Measurements from ENCODE around the gene INPP5E.
A peak's percentile ranks its signal among the peaks of the same experiment; 100 is the strongest.

INPP5E gene

DNA sequence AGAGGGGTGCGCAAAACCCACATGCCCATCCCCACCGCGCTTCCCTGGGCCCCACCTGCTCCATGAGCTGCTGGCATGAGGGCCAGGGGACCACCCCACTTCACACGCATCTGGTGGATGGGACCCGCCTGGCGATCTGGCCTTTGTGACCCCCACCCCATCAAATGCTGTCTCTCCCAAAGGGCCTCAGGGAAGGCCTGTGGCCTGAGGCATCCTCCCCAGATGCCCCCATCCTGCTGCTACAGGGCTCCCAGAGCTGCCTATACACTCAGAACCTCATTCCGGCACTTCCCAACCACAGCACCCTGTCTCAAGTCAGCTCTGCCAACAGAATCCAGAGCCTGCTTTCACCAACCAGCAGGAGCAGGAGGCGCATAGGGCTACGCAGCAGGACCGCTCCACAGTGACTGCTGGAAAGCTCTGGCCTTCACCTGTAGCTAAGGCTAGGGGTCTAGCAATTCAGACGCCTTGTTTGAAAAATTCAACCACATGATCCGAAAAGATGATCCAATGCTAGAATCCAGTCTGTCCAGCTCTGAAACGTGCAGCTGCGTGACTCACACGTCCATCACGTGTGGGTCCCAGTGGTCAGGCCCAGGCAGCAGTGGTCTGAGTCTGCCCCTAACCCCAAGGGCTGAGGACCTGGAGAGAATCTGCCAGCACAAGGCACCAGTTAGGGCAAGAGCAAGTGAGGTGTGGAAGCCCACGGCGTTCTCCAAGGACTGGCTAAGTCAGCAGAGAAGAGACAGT, 38.3 kb downstream of the INPP5E start:
- DNase-seq: no peak

DNA sequence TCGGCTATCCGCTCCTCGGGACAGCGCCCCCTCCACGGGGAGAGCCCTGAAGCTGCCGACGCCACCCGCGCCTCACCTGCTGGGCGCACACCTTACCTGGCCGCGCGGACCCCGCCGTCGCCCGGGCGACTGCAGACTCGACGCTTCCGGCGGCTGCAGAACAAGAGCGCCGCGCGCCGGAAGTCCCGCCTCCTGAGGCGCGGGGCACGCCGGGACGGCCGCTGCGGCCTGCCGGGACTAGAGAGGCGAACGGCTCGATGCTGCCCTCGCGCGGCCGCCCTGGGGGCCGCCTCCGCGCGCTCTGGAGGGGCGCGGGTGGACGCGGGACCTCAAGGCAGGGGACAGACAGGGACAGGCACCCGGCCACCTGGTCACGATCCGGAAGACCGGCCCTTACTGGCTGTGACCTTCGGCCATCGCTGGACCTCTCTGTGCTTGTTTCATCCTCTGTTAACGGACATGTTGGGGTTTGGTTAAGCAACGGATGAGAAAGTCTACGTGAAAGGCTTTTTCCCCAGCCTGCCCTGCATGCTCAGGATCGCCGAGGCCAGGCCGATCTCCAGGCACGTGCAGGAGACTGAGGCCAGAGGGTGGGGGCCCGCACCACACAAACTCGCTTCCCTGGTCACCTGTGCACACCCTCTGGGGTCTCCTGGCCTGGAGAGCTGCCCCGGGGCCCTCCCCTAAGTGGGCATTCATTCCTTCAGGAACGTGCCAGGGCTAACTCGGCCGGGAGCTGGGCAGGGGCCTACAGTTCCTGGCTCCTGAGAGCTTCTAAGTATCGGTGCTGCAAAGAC, 39.4 kb downstream of the INPP5E start, which contains the start of gene SNAPC4:
SNAPC4 (minus strand) TSS at position 133 of the 797 bp plus-strand sequence. CDS start 1,742 bp downstream, outside the sequence.
- peak; percentile 82 for DNase-seq

DNA sequence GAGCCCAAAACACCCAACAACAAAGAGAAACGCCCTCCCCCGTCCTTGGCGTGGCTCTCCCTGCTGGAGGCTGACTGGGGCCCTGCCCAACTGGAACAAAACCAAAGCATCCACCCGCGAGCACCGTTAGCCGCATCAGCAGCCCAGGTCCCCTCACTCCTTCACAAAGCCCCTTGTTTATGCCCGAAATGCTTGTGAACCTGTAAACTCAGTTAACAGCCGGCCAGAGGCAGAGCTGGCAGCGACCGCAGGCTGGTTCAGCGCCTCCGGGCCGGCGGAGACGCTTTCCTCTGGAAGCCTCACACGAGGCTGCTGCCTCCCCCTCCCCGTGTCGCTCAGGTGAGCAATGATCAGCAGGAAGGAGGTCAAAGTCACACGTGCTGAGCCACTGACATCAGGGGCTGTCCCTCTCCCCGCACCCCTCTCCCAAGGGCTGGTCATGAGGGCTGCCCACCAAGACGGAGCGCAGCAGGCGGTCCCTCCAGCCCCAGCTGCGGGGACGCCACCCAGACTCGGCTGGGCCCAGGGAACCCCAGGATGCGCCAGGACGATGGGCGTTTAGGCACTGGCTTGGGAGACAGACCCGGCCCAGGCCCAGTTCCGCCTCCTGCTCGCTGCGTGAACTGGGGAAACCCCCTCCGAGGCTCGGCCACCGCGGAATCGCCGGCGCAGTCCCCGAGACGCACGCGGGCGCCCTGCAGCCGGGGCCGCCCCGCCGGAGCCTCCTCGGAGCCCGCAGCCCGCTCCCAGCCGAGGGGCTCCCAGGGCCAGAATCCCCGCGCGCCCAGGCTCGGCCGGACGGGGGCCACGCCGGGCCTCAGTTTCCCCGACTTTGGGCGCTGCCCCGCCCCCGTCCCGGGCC, 40.2 kb downstream of the INPP5E start:
- DNase-seq: no peak

DNA sequence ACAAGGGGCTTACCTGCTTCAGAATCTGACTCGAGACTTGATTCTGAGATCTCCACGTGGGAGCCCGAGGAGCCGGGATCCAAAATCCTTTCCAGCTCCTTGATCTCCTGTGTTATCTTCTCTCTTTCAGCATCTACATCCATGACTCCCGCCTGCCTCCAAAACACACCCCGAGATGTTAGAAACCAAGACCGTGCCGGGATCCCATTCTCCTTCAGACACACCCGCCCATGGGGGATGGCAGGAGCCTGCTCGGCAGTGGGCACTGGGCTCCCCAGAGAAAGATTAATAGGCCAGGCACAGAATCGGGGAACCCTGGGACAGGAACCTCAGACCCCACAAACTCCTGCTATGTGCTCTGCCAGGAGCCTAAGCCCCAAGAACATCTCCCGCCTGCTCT, 41.4 kb downstream of the INPP5E start:
- no peak for DNase-seq

DNA sequence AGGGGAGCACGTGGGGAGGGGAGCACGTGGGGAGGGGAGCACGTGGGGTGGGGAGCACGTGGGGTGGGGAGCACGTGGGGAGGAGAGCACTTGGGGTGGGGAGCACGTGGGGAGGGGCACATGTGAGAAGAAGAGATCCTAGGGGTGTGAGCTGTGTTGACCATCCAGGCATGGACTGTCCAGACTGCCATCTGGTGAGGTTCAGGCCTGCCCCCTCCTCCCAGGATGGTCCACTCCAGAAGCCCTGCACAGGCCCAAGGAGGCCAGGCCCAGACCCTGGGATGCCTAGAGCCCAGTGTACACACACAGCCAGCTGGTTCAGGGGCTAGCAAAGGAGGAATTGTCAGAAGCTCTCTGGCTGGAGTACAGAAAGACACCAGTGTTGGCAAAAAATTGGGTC, 42.0 kb downstream of the INPP5E start:
- no peak for DNase-seq

DNA sequence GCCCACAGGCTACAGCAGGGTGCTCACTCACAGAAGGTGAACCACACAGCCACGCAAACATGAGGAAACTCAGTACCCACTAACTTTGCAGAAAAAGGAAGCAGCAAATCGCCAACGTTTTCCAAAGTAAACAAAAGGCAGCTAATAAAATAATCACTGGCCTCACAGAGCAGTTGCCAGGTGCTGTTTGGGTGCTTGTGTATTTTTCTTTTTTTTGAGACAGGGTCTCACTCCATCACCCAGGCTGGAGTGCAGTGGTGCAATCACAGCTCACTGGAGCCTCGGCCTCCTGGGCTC, 43.5 kb downstream of the INPP5E start:
- DNase-seq: no peak

DNA sequence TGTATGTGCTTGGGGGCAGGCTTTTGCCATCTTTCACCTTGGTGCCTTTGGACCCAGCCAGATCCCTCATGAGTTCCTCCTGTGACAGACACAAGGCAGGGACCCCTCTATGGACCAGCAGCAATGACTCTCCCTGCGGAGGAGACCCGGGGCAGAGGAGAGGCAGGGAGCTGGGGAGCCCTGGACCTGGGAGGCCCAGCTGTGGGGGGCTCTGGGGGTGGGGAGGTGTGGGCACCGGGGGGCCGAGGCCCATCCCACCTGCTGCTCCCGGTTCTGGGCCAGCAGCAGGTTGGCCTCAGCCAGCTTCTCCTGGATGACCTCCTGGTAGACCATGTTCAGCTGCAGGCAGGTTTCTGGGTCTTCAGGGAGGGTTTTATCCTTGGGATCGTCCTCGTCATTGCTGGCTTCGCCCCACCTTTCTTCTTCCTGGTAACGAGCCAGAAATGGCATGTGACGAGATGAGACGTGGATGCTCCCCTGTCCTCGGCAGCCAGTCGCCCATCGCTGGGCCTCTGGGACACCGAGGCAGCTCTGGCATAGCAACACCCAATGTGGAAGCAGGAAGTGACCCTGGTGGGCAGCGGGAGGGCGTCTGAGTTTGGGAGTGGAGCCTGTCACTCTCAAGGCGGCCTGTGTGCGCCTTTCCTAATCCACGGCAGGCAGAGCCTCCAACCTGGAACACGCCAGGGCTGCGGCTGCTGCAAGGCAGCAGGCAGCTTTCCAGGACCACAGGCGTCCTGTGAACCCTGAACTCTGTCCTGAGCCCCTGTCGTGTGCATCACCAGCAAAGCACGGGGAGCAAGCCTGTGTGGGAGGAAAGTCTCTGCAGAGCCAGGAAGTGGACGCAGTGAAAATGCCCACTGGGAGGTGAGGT, 44.1 kb downstream of the INPP5E start:
- DNase-seq: no peak

DNA sequence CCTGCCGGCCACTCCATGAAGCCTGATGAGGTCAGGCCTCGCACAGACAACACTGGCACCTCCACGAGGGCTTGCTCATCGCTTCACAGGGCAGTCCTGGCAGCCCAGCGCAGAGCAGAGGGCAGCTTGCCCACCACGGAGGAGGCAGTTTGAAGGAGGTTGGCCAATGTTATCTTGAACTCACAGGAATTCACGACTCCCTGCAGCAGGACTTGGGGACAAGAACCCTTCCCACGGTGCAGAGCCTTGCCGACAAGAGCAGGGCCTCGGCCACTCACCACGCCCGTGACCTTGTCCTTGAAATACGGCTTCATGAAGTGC, 44.7 kb downstream of the INPP5E start:
- no peak for DNase-seq

DNA sequence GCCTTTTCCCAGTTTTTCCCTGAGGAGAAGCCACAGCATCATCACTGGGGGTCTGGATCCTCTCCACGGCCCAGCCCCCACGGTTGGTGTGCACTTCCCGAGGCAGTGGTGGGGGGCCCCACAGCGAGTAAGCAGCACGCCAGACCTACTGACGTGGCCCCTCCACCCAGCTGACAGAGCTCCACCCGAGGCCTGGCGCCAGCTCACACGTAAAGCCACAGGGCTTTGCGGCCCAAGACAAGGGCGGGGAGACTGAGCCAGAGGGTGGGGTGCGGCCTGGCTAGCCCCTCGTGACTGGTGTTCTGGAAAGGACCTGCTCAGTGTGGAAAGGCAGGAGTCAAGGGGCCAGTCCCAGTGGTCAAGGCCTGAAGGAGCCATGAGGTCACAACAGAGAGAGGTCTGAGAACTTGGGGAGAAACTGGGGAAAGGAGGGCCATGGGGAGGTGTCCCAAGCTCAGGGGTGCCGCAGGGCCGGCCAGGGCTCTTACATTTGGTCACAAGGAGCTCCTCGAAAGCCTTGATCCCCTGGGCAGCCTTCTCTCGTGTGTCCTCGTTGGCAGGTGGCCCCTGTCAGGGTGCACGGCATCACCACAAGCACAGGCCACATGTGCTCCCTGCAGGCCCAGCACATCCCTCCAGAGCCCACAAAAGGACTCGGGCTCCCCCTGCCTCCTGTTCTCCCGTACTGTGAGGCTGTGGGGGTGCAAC, 45.2 kb downstream of the INPP5E start:
- no peak for DNase-seq

DNA sequence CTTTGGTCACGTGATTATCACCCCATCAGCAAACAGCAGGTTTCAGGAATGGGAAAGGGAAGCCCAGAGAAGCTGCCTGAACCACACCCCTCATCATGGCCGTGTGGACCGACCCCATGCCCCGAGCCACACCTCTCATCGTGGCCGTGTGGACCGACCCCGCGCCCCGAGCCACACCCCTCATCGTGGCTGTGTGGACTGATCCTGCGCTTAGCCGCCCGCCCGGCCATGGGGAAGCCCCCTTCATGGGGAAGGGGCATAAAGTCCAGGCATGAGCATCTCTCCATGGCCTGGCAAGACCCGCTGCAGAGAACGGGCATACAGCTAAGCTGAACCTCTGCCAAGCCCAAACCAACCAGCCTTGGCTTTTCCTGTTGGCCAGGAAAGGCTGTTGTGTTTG, 46.1 kb downstream of the INPP5E start:
- DNase-seq: no peak

DNA sequence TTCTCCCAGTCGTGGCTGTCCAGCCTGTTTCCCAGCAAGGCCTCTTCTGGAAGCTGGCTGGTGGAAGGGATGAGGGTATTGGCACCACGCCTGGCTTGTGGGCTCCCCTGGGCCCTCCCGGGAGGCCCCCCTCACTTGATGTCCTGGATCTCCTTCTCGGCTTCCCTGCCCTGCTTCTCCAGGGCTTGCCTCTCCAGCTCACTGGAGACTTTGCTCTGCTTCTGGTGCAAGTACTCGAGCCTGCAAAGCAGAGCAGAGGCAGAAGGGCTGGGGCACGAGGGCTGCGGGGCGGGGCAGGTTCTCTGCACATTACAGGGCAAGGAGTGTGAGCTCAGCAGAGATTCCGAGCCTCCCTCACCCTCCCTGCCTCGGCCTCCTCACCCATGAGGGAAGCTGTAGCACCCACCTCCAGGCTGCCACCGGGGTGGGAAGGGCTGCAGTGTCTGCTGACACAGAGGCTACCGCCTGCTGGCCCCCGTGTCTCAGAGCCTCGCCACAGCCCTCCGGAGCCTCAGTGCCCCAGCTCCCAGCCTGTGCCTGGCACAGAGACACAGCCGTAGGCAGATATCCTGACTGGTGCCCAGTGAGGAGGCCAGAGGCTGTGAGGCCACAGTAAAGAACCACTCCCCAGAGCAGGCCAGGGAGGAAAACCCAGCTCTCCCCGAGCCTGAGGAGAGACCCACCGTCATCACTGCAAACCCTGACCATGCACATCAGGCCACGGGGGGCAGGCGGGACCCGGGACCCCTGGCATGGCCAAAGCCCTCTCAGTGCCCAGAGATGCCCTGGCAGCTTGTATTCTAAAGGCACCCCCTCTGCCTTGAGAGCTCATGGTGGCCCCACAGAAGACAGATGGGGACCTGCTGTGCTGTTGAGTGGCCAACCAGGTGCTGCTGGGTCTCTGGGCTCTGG, 46.9 kb downstream of the INPP5E start:
- no peak for DNase-seq

DNA sequence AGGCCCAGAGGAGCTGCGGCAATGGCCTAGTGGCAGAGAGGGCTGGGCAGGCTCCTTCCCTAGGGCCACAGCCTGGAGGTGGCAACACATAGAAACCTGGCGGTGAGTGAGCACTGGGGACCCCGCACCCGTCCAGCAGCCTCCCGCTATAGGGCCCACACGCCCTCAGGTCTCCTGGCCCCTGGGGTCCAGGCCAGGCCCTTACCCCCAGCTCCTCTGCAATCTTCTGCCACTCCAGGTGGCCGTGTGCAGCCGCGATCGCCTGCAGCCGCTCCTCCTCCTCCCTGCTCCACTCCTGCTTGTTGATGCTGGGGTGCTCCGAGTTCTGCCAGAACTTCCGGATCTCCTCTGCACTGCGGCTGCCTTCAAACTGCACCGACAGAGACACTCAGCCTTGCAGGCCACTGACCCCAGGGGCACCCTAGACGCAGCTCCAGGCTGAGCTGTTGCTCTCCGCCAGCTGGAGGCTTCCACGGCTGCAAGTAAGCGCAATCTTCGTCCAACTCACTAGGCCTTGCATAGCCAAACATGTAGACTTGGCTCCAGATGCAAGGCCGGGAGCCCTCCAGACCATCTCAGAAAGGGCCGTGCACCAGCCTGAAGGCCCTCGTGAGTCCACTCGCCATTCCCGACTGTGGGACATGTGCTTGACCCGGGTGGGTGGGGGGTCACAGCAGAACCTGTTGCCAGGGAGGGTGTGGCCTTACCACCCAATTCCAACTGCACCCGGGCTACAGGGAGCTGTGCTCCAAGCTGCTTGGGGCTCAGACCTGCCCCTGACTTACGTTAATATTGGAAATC, 47.7 kb downstream of the INPP5E start:
- DNase-seq: no peak

DNA sequence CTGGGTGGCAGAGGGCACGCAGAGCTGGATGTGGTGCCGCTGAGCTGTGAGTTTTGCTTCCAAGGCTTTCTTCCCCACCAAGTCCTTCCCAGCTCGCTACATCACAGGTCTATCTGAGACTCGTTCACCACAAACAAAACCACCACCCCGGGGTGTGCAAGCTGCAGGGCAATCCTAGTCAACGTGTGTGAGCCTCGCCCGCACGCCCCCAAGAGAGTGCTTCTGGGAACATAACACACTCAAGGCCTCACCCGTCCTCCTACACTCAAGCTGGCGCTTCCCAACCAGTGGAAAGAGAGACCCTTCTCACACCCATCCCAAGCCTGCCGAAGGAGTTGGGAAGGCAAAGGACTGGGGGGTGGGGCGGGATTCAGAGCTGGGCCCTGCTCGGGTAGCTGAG, 50.2 kb downstream of the INPP5E start:
- DNase-seq: no peak

DNA sequence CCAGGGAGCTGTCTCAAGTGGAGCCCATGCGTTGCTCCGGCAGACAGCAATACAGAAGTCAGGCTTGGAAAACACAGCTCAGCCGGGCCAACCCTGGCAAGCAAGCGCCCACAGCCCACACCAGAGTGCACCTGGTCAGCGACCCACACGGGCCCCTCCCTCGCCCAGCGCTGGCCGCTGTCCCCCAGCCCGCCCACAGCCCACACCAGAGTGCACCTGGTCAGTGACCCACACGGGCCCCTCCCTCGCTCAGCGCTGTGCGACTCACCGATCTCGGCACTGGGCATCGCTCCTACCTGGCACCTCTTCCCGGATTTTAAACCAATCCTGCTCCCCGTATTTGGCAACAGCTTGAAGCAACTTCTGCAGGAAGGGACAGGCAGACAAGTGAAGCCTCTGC, 52.4 kb downstream of the INPP5E start:
- DNase-seq: no peak

DNA sequence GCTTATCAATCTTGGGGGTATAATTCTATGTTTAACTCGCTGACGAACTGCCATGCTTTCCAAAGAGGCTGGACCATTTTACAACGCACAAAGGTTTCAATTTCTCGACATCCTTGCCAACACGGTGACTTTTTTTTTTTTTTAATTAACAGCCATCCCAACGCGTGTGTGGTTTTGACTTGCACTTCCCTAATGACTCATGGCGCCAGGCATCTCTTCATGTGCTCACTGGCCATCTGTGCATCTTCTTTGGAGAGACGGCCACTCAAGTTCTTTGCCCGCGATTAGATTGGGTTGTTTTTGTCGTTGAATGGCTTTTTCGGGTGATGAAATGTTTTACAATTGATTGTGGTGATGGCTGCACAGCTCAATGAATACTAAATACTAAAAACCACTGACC, 53.6 kb downstream of the INPP5E start:
- no peak for DNase-seq

DNA sequence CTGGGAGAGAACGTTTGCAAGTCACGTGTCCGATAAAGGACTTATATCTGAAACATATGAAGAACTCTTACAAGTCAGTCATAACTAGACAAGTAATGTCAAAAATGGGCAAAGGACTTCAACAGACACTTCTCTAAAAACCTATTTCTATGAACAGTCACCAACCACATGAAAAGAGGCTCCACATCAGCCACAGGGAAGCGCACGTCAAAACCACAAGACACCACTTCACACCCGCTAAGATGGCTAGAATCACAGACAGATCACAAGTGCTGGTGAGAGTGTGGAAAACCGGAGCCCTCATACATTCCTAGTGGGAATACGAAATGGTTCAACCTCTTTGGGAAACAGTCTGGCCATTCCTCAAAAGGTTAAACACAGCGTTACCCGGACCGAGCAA, 54.6 kb downstream of the INPP5E start:
- no peak for DNase-seq

DNA sequence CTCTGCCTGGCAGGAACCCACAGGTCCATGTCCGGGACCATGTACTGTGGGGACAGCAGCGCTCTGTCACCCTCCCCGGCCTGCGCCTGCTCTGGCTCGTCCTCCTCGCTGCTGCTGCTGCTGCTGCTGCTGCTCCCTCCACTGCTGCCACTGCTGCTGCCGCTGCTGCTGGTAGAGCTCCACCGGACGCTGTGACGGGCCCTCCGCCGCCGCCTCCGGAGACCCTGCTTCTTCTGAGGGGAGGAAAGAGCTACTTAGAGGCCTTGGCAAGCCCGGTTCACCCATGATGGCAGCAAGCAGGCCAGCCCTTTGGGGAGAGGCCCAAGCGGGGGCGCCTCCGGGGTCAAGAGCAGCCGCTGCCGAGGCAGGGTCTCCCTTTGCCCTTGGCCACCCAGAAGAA, 56.2 kb downstream of the INPP5E start:
- DNase-seq: no peak

DNA sequence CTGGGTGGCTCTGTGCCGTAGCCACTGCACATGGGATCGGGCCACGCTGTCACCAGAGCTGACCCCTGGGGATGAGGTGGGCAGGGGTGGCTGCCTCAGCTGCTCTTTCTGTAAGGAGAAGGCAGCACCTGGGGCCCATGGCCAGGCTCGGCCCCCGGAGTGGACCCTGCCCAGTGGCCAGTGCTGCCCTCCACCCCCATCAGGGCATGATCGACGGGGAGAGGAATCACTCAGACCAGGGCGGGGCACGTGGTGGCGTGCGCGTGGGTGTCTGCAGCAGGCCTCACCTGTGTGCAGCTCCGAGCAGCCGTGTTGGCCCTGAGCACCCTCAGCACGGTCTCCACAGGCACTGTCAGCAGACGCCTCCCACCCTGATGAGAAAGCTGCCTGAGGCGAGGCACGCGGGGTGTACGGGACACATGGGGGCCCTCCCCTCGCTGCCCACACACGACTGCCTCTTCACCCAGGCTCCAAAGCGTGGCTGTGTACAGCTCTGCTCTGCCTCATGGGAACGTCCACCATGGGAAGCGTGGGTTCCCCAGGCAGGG, 57.6 kb downstream of the INPP5E start:
- DNase-seq: no peak

DNA sequence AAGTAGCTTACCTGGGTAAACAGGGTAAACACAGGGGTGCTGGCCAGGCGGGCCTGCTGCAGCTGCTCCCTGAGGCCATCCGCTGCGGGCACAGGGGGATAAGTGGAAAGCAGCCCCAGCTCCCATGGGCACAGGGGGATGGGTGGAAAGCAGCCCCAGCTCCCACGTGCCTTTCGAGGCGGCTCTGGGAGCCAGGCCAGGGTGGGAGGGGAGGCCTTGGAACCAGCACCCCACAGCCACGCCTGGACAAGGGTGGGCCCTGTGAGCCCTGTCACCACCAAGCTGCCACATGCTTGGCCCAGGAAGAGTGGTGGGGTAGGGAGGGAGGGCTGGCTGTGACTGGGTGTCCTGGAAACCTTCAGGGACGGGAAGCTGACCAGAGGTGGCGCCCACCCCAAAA, 58.3 kb downstream of the INPP5E start:
- no peak for DNase-seq

DNA sequence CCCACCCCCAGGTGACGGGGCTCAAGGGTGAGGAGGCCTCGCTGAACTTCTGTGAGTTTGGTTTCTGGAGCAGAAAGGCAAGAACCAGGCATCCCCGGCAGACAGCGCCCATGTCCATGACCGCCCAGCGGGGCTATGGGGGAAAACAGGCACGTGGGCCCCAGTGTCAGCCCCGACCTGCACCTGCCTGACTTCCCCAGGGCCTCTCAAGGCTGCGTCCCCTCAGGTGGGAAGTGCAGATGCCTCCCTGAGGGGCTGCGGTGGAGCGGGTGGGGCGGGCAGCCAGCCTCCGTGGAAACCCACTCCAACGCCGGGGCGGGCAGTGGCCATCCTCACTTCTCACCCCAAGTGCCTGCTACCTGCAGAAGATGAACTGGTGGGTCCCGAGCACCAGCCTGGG, 59.3 kb downstream of the INPP5E start:
- no peak for DNase-seq
